Ovary (tissue), 9 donors: Measurements from ENCODE around the gene ANKRD60. TPM values are rescaled to one million over a fixed set of nuclear protein-coding genes. Genes with fewer than 3 reads are reported as not detected.

ENCODE experiments used
- DNase-seq, 5 donors: peaks; one replicate each; pipeline ENCODE4 v3.0.0-alpha.2; 2019 to 2020
- H3K27ac ChIP-seq, 2 donors: fragments of 200-600 bp; one replicate each; pipeline versions ENCODE4 v1.5.1 to v1.8.0; 2019 to 2022
- H3K27me3 ChIP-seq: fragments of 200-600 bp; one replicate; pipeline ENCODE4 v1.8.0; 2022
- H3K36me3 ChIP-seq: fragments of 200-600 bp; sonication (generic); one replicate; pipeline ENCODE4 v1.5.1; 2019
- H3K4me1 ChIP-seq: one replicate; pipeline ENCODE4 v1.8.1; 2013; ENCODE audit warnings: mild to moderate bottlenecking, moderate library complexity; ENCODE audit not compliant: insufficient read depth
- H3K4me3 ChIP-seq: fragments of 200-600 bp; sonication (generic); one replicate; pipeline ENCODE4 v1.5.1; 2017
- H3K9me3 ChIP-seq, 2 donors: fragments of 200-600 bp in 1 of 2; sonication (generic) in 1 of 2; one replicate each; pipeline versions ENCODE4 v1.5.1 to v1.8.1; 2013 to 2019; ENCODE audit warnings: mild to moderate bottlenecking in 1 of 2, moderate library complexity in 1 of 2
- EP300 ChIP-seq: sonication (generic); formaldehyde crosslinking; IDR thresholded peaks from one replicate; pipeline ENCODE4 v1.6.1; 2017; ENCODE audit warnings: antibody characterized with exemption
- POLR2A ChIP-seq: fragments of 450-650 bp; IDR thresholded peaks from one replicate; pipeline ENCODE4 v1.6.1; 2017; ENCODE audit warnings: antibody characterized with exemption, mild to moderate bottlenecking, moderate library complexity
- WGBS, 3 donors: extraction: QIAGEN DNeasy Blood & Tissue Kit in 1 of 3; methylation state at CpG; one replicate each; pipeline versions ENCODE4 v1.1.5 to v1.1.7; 2013 to 2017; 5-methylcytosine and 5-hydroxymethylcytosine counted together
- intact Hi-C, 4 donors: fragments of 100-400 bp; cut with DNase I; formaldehyde crosslinking; loops; one replicate each; pipeline versions ENCODE4 v1.11.0 to v1.15.1; 2022 to 2023
- polyA plus RNA-seq, 2 donors: library from polyadenylated mRNA; stranded (reverse); fragments of 200-250 nt in 1 of 2; fragments of 350-450 nt in 1 of 2; fragmentation: Illumina TruSeq in 1 of 2; extraction: RNeasy Lipid Tissue Mini Kit (QIAGEN cat#74804) in 1 of 2; gene quantifications; one replicate each; pipeline ENCODE4 v1.2.3, GENCODE V29; 2013 to 2014
- total RNA-seq, 7 donors: library from RNA; depleted of rRNA in 2 of 7; stranded (reverse); fragments of >200 nt in 2 of 7; fragmentation: NEBNext Ultra II Directional in 3 of 7; extraction: Animal tissue kit (Norgen Biotek cat#: 25700) in 3 of 7; gene quantifications; one replicate each; pipeline versions ENCODE4 v1.1.0 to v1.2.4, GENCODE V29; 2016 to 2023
- TF ChIP-seq, protein P1 (sequence below), 3 donors: fragments of 450-650 bp in 2 of 3; fragments of 200-600 bp in 1 of 3; IDR thresholded peaks; one replicate each; pipeline versions ENCODE4 v1.5.1 to v1.8.0; 2016 to 2022; ENCODE audit warnings: antibody characterized with exemption in 3 of 3, mild to moderate bottlenecking in 1 of 3
- donor health status: DM: no; HTN: no; CAD: no; lungs with moderate emphysema.
- donor health status: DM: no; HTN: no; CAD: no.
- donor health status: Bipolar disorder and iron deficiency.
- donor health status: DM: yes; HTN: yes; CAD: no.
- donor health status: DM: no; HTN: no; CAD: no.
- donor health status: DM: yes; HTN: yes; CAD: no.

Gene ANKRD60
- total and polyA plus RNA-seq, 9 donors, result not detected

DNA sequence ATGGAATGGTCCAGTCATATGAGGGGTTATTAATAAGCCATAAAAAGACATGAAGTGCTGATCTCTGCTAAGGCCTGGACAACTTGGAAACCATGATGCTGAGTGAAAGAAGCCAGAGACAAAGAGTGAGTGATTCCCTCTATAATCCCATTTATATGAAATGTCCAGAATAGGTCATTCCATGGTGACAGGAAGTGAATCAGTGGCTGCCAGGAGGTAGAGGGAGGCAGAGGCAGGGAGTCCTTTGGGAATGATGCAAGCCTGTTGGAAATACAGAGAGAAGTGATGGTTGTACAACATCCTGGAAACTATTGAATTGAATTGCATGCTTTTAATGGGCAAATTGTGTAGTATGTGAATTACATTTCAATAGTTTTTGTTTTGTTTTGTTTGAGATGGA is 26.4 kb downstream of the ANKRD60 start:
- H3K27me3 ChIP-seq, result no peaks in the 10 kb centered on the region
- no peaks in the 10 kb centered on the region for H3K36me3 ChIP-seq
- intact Hi-C loops, result loop anchor here in 1 of 4 donors (10.0 kb wide), 1 partner anchor 817 kb away; no protein-coding TSS in a partner anchor
- no peak overlapping the region for H3K4me3 ChIP-seq
- TF ChIP-seq, protein P1, sequence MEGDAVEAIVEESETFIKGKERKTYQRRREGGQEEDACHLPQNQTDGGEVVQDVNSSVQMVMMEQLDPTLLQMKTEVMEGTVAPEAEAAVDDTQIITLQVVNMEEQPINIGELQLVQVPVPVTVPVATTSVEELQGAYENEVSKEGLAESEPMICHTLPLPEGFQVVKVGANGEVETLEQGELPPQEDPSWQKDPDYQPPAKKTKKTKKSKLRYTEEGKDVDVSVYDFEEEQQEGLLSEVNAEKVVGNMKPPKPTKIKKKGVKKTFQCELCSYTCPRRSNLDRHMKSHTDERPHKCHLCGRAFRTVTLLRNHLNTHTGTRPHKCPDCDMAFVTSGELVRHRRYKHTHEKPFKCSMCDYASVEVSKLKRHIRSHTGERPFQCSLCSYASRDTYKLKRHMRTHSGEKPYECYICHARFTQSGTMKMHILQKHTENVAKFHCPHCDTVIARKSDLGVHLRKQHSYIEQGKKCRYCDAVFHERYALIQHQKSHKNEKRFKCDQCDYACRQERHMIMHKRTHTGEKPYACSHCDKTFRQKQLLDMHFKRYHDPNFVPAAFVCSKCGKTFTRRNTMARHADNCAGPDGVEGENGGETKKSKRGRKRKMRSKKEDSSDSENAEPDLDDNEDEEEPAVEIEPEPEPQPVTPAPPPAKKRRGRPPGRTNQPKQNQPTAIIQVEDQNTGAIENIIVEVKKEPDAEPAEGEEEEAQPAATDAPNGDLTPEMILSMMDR (IDR thresholded peaks at IDR 0.05), result no peak
- no peak for TF ChIP-seq POLR2A
- TF ChIP-seq EP300, result no peak
- H3K4me1 ChIP-seq, result no peaks in the 10 kb centered on the region
- no peaks in the 10 kb centered on the region for H3K9me3 ChIP-seq
- no peak overlapping the region for H3K27ac ChIP-seq
- DNase-seq, result no peak

DNA sequence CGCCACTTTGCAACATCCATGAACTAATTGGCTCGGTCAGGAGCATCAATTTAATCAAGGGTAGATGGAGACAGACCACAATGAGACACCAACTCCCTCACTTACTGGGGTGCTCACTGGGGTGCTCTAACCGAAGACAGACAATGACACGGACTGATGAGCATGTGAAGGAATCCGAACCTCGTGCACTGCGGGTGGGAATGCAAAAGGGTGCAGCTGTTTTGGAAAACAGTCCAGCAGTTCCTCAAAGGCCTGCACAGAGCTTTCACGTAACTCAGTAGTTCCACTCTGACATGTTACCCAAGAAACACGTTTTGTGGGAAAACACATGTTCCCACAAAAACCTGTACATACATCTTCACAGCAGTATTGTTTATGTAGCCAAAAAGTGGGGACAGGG is 26.8 kb downstream of the ANKRD60 start:
- WGBS, 3 donors, result 84 to 87% (median 85%) methylated on average over 9 of the region's 9 CpGs
- Histone ChIP-seq H3K4me1 (no peaks in the 10 kb centered on the region), H3K27ac (no peak overlapping the region), H3K27me3 (no peaks in the 10 kb centered on the region), H3K4me3 (no peak overlapping the region), H3K36me3 (no peaks in the 10 kb centered on the region), H3K9me3 (no peaks in the 10 kb centered on the region)
- DNase-seq, result no peak
- TF ChIP-seq POLR2A (no peak), EP300 (no peak)
- TF ChIP-seq, protein P1 (IDR thresholded peaks at IDR 0.05), result no peak
- intact Hi-C loops, result loop anchor here in 1 of 4 donors (10.0 kb wide), 1 partner anchor 817 kb away; no protein-coding TSS in a partner anchor

DNA sequence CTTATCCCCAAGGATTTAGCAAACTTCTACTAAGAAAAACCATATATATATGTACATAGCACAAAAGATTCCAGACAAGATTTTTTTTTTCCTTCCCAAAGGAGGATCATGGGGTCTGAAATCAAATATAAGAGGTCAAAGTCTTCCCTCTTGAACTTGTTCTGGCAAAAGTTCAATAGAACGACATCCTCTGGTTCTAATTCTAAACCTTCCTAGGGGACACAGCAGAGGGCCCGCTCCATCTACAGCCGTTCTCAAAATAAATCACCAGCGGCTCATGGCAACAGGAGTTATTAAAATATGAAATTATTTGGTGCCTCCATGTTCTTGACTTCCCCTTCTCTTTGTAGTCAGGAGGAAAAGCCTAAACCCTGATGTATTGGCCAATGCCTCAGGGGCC is 29.0 kb downstream of the ANKRD60 start:
- TF ChIP-seq, protein P1 (IDR thresholded peaks at IDR 0.05), result no peak
- no peak for TF ChIP-seq POLR2A
- no peak for TF ChIP-seq EP300
- WGBS, 3 donors, result 73 to 78% (median 76%) methylated on average over 4 of the region's 4 CpGs
- intact Hi-C loops, result no loop called here

DNA sequence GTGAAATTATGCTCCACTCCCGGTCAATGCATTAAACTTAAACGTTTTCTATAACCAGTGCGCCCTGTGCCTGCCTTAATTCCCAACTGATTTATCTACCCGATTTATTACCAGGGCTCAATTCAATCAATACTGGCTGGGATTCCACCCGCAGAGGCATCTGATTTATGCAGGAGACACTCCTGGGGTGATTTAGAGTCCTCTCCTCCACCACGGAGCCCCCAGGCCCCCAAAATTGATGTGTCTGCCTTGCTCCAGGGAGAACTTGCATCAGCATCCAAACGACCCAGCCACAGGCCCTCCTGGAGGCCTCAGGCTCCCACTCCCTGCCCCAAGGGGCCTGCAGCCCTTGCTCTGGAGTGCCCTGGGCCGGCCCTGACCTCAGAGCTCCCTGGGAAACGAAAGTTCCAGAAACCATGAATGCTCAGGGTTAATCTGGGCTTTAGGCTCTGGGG is 29.5 kb downstream of the ANKRD60 start:
- no peak for DNase-seq
- H3K27ac ChIP-seq, result no peak overlapping the region
- no peaks in the 10 kb centered on the region for H3K9me3 ChIP-seq
- no peak overlapping the region for H3K4me3 ChIP-seq
- no peaks in the 10 kb centered on the region for H3K4me1 ChIP-seq
- no peaks in the 10 kb centered on the region for H3K36me3 ChIP-seq
- WGBS, 3 donors, result 57 to 64% (median 63%) methylated on average over 9 of the region's 9 CpGs
- intact Hi-C loops, result no loop called here
- TF ChIP-seq POLR2A (no peak), EP300 (no peak)
- TF ChIP-seq, protein P1 (IDR thresholded peaks at IDR 0.05), result no peak
- no peaks in the 10 kb centered on the region for H3K27me3 ChIP-seq

More for the DNA sequence above, 29.0 kb downstream of the ANKRD60 start:
- no peak for DNase-seq
- H3K4me1 ChIP-seq, result no peaks in the 10 kb centered on the region
- no peaks in the 10 kb centered on the region for H3K27me3 ChIP-seq
- no peaks in the 10 kb centered on the region for H3K36me3 ChIP-seq
- H3K9me3 ChIP-seq, result no peaks in the 10 kb centered on the region
- H3K4me3 ChIP-seq, result no peak overlapping the region
- H3K27ac ChIP-seq, result no peak overlapping the region
